ENCODE results near the gene CARD10. TPM values are rescaled to one million over a fixed set of nuclear protein-coding genes. Genes with fewer than 3 reads are reported as not detected.

CARD10 gene
- total RNA-seq, 1 donor from 2014 or later, result 9.9 TPM

- no peaks in the 10 kb centered on the region for H3K36me3 Mint-ChIP-seq
- H3K4me1 Mint-ChIP-seq (ENCODE audit: unreplicated experiment), result no peaks in the 10 kb centered on the region
- H3K9me3 Mint-ChIP-seq, result no peaks in the 10 kb centered on the region
- no peak overlapping the region for H3K27ac Mint-ChIP-seq
- no peak for DNase-seq (ENCODE audit: extremely low spot score, unreplicated experiment)
- peaks cover 26% of the 10 kb centered on the region for H3K27me3 Mint-ChIP-seq
- TF ChIP-seq CTCF (conservative IDR thresholded peaks at IDR 0.05), result no peak
- H3K4me3 Mint-ChIP-seq, result no peak overlapping the region
These were observed 6.0 kb upstream of the CARD10 start for GRCh38 chr22:37525073-37525745.

GRCh38 chr22:37522482-37522881, 3.3 kb upstream of the CARD10 start:
- DNase-seq (ENCODE audit: extremely low spot score, unreplicated experiment), result no peak
- H3K27me3 Mint-ChIP-seq, result peaks cover 38% of the 10 kb centered on the region
- H3K36me3 Mint-ChIP-seq, result no peaks in the 10 kb centered on the region
- no peak overlapping the region for H3K27ac Mint-ChIP-seq
- H3K9me3 Mint-ChIP-seq, result no peaks in the 10 kb centered on the region
- no peak for TF ChIP-seq CTCF (conservative IDR thresholded peaks at IDR 0.05)
- peaks cover 7% of the 10 kb centered on the region for H3K4me1 Mint-ChIP-seq (ENCODE audit: unreplicated experiment)
- peak overlapping the region; percentile 19 for H3K4me3 Mint-ChIP-seq

GRCh38 chr22:37521236-37521739, 2.1 kb upstream of the CARD10 start:
- Mint-ChIP-seq H3K27ac (no peak overlapping the region), H3K4me3 (peak overlapping the region; percentile 57), H3K27me3 (peaks cover 38% of the 10 kb centered on the region), H3K9me3 (no peaks in the 10 kb centered on the region), H3K36me3 (no peaks in the 10 kb centered on the region), H3K4me1 (ENCODE audit: unreplicated experiment) (peaks cover 7% of the 10 kb centered on the region)
- TF ChIP-seq CTCF (conservative IDR thresholded peaks at IDR 0.05), result no peak
- DNase-seq (ENCODE audit: extremely low spot score, unreplicated experiment), result no peak

GRCh38 chr22:37520776-37521191, 1.6 kb upstream of the CARD10 start:
- peaks cover 38% of the 10 kb centered on the region for H3K27me3 Mint-ChIP-seq
- H3K4me3 Mint-ChIP-seq, result peak overlapping the region; percentile 57
- no peaks in the 10 kb centered on the region for H3K9me3 Mint-ChIP-seq
- DNase-seq (ENCODE audit: extremely low spot score, unreplicated experiment), result no peak
- TF ChIP-seq CTCF (conservative IDR thresholded peaks at IDR 0.05), result no peak
- no peak overlapping the region for H3K27ac Mint-ChIP-seq
- H3K4me1 Mint-ChIP-seq (ENCODE audit: unreplicated experiment), result peaks cover 7% of the 10 kb centered on the region
- H3K36me3 Mint-ChIP-seq, result no peaks in the 10 kb centered on the region

- Mint-ChIP-seq H3K9me3 (no peaks in the 10 kb centered on the region), H3K4me3 (peak overlapping the region; percentile 91), H3K36me3 (peaks cover 3% of the 10 kb centered on the region), H3K27ac (peak overlapping the region; percentile 79), H3K4me1 (ENCODE audit: unreplicated experiment) (peaks cover 16% of the 10 kb centered on the region), H3K27me3 (peaks cover 38% of the 10 kb centered on the region)
- no peak for TF ChIP-seq CTCF (conservative IDR thresholded peaks at IDR 0.05)
- DNase-seq (ENCODE audit: extremely low spot score, unreplicated experiment), result no peak
These were observed 527 bp downstream of the CARD10 start for GRCh38 chr22:37518509-37519267.

All from type B pancreatic cell (in vitro differentiated cells).